ENCODE measurements around the gene ESF1.
A peak's percentile ranks its signal among the peaks of the same experiment; 100 is the strongest.
"Not testable (repeated sequence)": the region's sequence is repeated elsewhere in the genome, so short reads cannot be mapped to it uniquely, and the experiment has no call there.

ESF1 gene

DNA sequence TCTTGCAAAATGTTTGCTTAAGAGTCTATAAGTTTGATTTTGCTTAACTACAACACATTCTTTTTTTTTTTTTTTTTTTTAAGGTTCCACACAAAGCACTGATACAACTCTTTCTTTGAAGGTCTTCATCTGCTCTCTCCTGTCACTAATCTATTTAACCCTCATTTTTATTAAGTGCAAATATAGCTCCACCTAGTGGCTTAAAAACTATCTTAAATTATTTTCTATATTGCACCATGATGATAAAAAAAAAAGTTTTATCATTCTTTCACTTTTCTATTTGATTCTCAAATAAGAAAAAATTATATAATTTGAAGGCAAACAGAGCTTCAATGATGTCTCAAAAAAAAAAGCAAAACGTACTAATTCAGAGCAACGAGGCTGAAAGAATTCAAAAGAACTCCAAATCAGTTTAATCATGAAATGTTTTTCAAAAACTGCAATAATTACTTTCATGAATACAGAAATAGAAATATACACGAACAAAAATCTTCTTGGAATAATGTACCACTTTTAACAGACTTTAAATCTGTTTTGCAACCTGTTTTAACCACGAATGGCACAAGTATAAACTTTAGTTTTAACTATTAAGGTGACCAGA is 12.8 kb downstream of the ESF1 start:
- Mint-ChIP-seq H3K27me3 (ENCODE audit: low read depth) (no peaks in the 10 kb centered on the region), H3K27ac (no peak overlapping the region), H3K9me3 (peaks cover 1% of the 10 kb centered on the region), H3K4me1 (ENCODE audit: low read depth) (peaks cover 8% of the 10 kb centered on the region), H3K4me3 (no peak overlapping the region), H3K36me3 (ENCODE audit: low read depth) (peaks cover 48% of the 10 kb centered on the region)

DNA sequence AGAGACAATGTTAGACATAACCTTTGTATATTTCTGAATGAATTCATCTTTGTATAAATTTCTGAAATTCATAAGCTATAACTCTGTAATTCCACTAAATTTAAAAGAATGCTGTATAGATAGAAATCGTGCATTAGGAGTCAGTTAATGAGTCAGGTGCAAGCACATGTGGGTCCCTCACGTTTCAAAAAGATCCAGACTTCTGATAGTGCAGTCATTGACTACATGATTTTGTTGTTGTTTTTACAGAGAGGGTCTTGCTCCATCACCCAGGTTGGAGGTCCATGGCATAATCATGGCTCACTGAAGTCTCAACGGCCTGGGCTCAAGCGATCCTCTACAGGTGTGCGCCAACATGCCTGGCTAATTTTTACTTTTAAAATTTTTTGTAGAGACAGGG is 14.6 kb downstream of the ESF1 start:
- Mint-ChIP-seq H3K36me3 (ENCODE audit: low read depth) (peaks cover 51% of the 10 kb centered on the region), H3K27ac (no peak overlapping the region), H3K4me3 (no peak overlapping the region), H3K4me1 (ENCODE audit: low read depth) (peaks cover 1% of the 10 kb centered on the region), H3K27me3 (ENCODE audit: low read depth) (no peaks in the 10 kb centered on the region), H3K9me3 (peaks cover 17% of the 10 kb centered on the region)

DNA sequence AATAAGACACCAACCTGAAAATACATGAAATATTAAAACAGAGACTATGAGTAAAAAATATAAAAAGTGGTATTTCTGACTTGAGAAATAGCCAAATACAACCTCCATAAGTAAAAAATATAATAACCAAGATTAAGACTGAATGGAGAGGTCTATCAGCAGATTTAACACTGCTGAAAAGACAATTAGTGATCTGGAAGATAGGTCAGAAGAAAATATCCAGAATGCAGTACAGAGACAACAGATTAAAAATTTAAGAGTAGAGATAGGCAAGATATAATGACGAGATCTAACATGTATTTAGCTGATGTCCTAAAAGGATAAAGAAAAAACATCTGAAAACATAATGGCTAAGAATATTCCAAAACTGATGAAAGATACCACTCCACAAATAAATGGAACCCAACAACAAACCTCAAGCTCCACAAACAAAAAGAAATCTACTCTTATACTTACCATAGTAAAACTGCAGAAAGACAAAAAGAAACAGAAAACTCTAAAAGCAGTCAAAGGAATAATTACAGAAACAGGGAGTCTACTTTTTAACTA is 18.8 kb downstream of the ESF1 start:
- Mint-ChIP-seq H3K27ac (peak overlapping the region; percentile 28), H3K9me3 (peaks cover 17% of the 10 kb centered on the region), H3K27me3 (ENCODE audit: low read depth) (no peaks in the 10 kb centered on the region), H3K36me3 (ENCODE audit: low read depth) (peaks cover 45% of the 10 kb centered on the region), H3K4me1 (ENCODE audit: low read depth) (no peaks in the 10 kb centered on the region), H3K4me3 (no peak overlapping the region)

DNA sequence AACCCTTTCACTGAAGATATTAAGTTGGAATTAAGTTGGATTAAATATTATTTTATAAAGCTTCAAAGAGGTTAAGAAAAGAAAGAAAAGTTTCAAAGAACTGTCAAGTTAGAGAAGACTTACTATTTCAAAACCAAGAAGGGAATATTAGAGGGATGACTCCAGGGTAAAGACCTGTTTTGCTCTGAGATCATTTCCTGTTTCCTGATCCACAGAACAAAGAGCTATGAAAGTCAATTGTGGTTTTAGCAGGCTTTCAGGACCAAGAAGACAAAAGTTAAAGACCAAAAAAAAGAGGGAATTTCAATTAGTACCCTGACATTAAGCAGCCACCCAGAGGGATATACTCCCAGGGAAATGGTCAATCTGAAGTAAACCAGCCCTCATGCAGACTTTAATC is 19.4 kb downstream of the ESF1 start:
- peaks cover 43% of the 10 kb centered on the region for H3K36me3 Mint-ChIP-seq (ENCODE audit: low read depth)
- peaks cover 17% of the 10 kb centered on the region for H3K9me3 Mint-ChIP-seq
- no peak overlapping the region for H3K4me3 Mint-ChIP-seq
- no peak overlapping the region for H3K27ac Mint-ChIP-seq
- H3K4me1 Mint-ChIP-seq (ENCODE audit: low read depth), result no peaks in the 10 kb centered on the region
- H3K27me3 Mint-ChIP-seq (ENCODE audit: low read depth), result no peaks in the 10 kb centered on the region

DNA sequence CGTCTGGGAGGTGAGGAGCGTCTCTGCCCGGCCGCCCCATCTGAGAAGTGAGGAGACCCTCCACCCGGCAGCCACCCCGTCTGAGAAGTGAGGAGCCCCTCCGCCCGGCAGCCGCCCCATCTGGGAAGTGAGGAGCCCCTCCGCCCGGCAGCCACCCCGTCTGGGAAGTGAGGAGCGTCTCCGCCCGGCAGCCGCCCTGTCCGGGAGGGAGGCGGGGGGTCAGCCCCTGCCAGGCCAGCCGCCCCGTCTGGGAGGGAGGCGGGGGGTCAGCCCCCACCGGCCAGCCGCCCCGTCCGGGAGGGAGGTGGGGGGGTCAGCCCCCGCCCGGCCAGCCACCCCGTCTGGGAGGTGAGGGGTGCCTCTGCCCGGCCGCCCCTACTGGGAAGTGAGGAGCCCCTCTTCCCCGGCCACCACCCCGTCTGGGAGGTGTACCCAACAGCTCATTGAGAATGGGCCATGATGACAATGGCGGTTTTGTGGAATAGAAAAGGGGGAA is 24.2 kb downstream of the ESF1 start:
- not testable (repeated sequence) for H3K27ac Mint-ChIP-seq; H3K4me3 Mint-ChIP-seq; H3K4me1 Mint-ChIP-seq (ENCODE audit: low read depth); H3K9me3 Mint-ChIP-seq; H3K27me3 Mint-ChIP-seq (ENCODE audit: low read depth)
- peaks cover 21% of the 10 kb centered on the region for H3K36me3 Mint-ChIP-seq (ENCODE audit: low read depth)

DNA sequence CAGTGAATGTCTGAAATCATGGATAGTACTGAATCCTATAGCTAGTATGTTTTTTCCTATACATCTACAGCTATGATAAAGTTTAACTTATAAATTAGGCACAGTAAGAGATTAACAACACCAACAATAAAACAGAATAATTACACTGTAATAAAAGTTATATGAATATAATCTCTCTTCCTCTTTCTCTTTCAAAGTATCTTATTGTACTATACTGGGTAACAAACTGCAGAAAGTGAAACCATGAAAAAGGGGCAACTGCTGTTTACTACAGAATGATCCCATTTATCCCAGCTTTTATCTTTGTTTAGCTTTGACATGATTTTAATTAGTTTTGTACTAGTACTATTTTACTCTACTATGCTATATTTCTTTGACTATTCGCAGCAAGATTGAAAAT is 25.8 kb downstream of the ESF1 start:
- Mint-ChIP-seq H3K27ac (no peak overlapping the region), H3K27me3 (ENCODE audit: low read depth) (no peaks in the 10 kb centered on the region), H3K36me3 (ENCODE audit: low read depth) (peaks cover 7% of the 10 kb centered on the region), H3K4me3 (no peak overlapping the region), H3K9me3 (no peaks in the 10 kb centered on the region), H3K4me1 (ENCODE audit: low read depth) (peaks cover 5% of the 10 kb centered on the region)

DNA sequence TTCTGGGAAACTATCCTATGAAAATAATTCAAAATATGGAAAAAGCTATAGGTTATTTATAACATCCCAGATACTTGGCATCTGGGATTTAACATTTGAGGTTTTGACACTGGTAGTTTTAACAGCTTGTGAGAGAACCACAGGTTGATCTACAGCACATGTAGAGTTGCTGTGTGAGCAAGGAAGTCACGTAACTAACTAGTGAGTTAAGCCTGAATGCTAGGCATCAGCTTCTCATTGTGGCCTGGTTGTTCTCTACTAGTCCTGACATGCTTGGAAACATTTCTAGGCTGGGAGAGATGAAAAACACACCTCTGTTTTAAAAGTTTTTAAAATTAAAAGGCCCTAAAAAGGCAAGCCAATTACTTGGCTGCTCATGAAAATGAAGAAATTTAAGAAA is 28.2 kb downstream of the ESF1 start:
- Mint-ChIP-seq H3K4me3 (no peak overlapping the region), H3K9me3 (no peaks in the 10 kb centered on the region), H3K4me1 (ENCODE audit: low read depth) (peaks cover 5% of the 10 kb centered on the region), H3K27ac (no peak overlapping the region), H3K36me3 (ENCODE audit: low read depth) (peaks cover 7% of the 10 kb centered on the region), H3K27me3 (ENCODE audit: low read depth) (no peaks in the 10 kb centered on the region)

DNA sequence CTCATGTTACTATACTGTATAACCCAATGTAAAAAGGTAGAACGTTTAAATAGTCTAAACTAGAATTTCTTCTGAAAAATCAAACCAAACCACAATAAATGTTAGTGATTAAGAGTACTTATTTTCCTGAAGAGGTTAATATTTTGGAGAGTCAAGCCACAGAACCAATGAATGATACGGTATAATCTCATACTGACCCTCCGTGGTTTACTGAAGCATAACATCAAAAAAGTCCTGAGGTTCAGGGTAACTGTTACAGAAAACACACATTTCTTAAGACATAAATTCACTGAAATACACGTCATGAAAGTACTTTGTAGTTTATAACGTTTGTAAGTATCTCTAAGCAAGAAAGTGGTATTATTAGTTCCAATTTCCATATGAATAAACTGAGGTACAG is 28.9 kb downstream of the ESF1 start:
- Mint-ChIP-seq H3K27ac (no peak overlapping the region), H3K4me1 (ENCODE audit: low read depth) (peaks cover 5% of the 10 kb centered on the region), H3K4me3 (no peak overlapping the region), H3K27me3 (ENCODE audit: low read depth) (no peaks in the 10 kb centered on the region), H3K9me3 (no peaks in the 10 kb centered on the region), H3K36me3 (ENCODE audit: low read depth) (peaks cover 7% of the 10 kb centered on the region)

DNA sequence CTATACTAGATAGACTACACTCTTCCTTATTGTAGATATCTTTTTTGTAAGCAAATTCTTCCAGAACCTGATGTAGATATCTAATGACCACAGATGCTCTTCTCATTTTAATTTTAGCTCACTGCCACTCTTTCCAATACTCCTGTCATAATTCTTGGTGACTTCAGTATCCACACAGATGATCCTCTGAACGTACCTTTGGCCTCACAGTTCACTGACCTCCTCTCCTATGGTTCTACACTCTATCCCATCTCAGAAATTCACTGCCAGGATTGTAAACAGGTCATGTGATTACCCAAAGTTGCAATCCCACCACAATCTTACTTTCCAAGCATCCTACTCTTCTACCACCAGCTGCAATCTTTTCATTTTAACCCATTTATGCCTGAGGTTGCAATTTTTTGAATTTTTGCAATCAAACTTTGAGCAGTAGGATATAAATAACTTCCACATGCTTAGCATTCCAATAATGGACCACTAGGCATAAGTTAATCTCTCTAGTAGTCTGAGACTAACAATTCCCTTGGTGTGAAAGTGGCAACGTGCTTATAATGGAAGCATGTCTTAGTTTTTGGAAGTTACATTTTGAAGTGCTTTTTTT is 31.2 kb downstream of the ESF1 start:
- Mint-ChIP-seq H3K4me1 (ENCODE audit: low read depth) (peaks cover 2% of the 10 kb centered on the region), H3K9me3 (no peaks in the 10 kb centered on the region), H3K27ac (no peak overlapping the region)

DNA sequence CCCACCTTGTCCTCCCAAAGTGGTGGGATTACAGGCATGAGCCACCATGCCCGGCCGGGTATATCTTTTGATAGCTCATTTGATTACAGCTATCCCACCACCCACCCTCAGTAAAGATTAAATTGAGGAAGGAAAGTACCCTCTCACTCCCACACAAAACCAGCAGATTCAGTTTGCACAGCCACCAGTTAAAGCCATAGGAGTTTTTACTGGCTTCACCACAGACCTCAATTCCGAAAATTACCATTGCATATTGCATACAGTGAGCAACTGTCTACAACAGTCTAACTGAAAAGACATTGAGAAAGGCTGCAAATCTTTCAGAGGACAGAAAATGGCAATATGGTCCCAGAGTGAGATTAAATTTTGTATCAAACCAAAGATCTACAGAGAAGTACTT is 34.9 kb downstream of the ESF1 start:
- peaks cover 3% of the 10 kb centered on the region for H3K36me3 Mint-ChIP-seq (ENCODE audit: low read depth)
- H3K4me3 Mint-ChIP-seq, result no peak overlapping the region
- no peaks in the 10 kb centered on the region for H3K27me3 Mint-ChIP-seq (ENCODE audit: low read depth)
- H3K9me3 Mint-ChIP-seq, result no peaks in the 10 kb centered on the region
- no peak overlapping the region for H3K27ac Mint-ChIP-seq
- H3K4me1 Mint-ChIP-seq (ENCODE audit: low read depth), result no peaks in the 10 kb centered on the region

More for the DNA sequence above, 31.2 kb downstream of the ESF1 start:
- Mint-ChIP-seq H3K4me3 (no peak overlapping the region), H3K27me3 (ENCODE audit: low read depth) (no peaks in the 10 kb centered on the region), H3K36me3 (ENCODE audit: low read depth) (peaks cover 2% of the 10 kb centered on the region)

DNA sequence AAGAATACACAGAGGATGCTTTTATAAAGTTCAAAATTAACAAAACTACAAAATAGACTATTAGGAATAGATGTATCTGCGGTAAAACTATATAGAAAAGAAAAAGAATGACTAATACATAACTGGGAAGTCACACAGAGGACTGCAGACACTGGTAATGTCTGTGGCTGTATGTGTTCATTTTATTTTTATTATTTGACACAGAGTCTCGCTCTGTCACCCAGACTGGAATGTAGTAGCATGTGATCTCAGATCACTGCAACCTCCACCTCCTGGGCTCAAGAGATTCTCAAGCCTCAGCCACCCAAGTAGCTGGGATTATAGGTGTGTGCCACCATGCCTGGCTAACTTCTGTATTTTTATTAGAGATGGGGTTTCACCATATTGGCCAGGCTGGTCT is 38.9 kb downstream of the ESF1 start:
- H3K9me3 Mint-ChIP-seq, result peaks cover 5% of the 10 kb centered on the region
- no peaks in the 10 kb centered on the region for H3K27me3 Mint-ChIP-seq (ENCODE audit: low read depth)
- no peaks in the 10 kb centered on the region for H3K4me1 Mint-ChIP-seq (ENCODE audit: low read depth)
- H3K4me3 Mint-ChIP-seq, result no peak overlapping the region
- peaks cover 20% of the 10 kb centered on the region for H3K36me3 Mint-ChIP-seq (ENCODE audit: low read depth)
- H3K27ac Mint-ChIP-seq, result no peak overlapping the region

DNA sequence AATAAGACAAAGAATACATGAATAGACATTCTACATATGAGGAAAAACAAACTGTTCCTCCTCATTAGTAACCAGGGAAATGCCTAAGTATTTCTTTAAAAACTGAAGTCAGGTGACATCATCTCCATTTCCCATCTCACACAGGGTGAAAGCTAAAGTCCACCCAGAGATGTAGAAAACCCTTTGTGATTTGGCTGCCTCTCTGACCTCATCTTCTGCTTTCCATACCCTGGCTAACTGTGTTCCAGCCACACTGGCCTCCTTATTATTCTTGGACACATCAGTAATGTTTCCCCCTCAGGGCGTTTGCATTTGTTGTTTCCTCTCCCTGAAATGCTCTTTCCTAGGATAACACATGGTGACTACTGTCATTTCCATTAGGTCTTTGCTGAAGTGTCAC is 40.4 kb downstream of the ESF1 start:
- H3K27ac Mint-ChIP-seq, result no peak overlapping the region
- H3K36me3 Mint-ChIP-seq (ENCODE audit: low read depth), result peaks cover 28% of the 10 kb centered on the region
- H3K4me1 Mint-ChIP-seq (ENCODE audit: low read depth), result no peaks in the 10 kb centered on the region
- no peaks in the 10 kb centered on the region for H3K27me3 Mint-ChIP-seq (ENCODE audit: low read depth)
- H3K4me3 Mint-ChIP-seq, result no peak overlapping the region
- H3K9me3 Mint-ChIP-seq, result peaks cover 11% of the 10 kb centered on the region

DNA sequence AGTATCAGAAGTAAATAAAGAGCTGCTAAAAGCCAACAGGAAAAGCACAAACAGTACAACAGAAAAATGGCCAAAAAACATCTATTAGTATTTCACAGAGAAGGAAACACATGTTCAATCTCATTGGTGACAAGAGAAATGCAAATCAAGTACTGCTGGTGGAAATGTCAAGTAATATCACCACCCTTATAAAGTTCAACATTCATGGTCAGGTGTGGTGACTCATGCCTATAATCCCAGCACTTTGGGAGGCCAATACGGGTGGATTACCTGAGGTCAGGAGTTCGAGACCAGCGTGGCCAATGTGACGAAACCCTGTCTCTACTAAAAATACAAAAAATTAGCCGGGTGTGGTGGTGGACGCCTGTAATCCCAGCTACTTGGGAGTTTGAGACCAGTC is 42.8 kb downstream of the ESF1 start:
- Mint-ChIP-seq H3K36me3 (ENCODE audit: low read depth) (peaks cover 31% of the 10 kb centered on the region), H3K27me3 (ENCODE audit: low read depth) (no peaks in the 10 kb centered on the region), H3K4me3 (no peak overlapping the region), H3K27ac (no peak overlapping the region), H3K4me1 (ENCODE audit: low read depth) (no peaks in the 10 kb centered on the region), H3K9me3 (peaks cover 11% of the 10 kb centered on the region)

DNA sequence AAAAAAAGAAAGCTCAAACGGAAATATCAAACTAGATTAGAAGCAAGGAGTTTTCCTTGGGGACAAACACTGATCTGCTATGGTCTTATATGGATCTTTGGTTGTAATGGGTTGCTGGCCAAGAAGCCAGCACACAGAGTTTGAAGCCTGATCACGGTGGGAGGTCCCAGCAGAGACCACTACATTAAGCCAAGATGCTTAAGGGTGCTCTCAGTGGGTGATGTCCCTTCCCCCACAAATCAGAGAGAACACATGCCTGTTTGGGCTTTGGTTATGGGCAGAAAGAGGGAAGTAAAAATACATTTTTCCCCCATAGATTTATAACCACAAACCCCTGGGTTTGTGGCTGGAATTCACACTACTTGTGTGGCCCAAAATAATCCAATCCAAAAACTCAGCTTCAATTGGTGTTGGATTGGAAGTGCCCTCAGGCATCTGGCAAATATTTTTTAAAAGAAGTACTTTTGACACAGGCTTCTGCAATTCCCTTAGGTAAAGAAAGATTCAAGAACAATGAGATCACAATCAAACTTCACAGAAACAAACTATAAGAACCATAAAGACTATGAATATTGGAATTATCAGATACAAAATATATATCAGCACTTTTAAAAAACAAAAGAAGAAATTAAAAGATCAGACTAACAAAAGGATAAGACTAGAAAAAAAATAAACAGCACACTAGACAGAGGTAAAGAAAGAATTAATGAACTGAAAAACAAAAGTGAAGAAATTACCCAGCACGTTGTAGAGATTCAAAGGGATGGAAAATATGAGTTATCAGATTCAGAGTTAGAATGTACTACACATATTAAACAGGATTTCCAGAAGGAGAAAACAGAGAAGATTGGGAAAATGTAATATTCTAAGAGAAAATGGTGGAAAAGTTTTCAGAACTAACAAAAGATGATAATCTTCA is 44.7 kb downstream of the ESF1 start:
- no peak overlapping the region for H3K27ac Mint-ChIP-seq
- H3K9me3 Mint-ChIP-seq, result peaks cover 11% of the 10 kb centered on the region
- no peaks in the 10 kb centered on the region for H3K4me1 Mint-ChIP-seq (ENCODE audit: low read depth)
- no peak overlapping the region for H3K4me3 Mint-ChIP-seq
- peaks cover 31% of the 10 kb centered on the region for H3K36me3 Mint-ChIP-seq (ENCODE audit: low read depth)
- no peaks in the 10 kb centered on the region for H3K27me3 Mint-ChIP-seq (ENCODE audit: low read depth)

DNA sequence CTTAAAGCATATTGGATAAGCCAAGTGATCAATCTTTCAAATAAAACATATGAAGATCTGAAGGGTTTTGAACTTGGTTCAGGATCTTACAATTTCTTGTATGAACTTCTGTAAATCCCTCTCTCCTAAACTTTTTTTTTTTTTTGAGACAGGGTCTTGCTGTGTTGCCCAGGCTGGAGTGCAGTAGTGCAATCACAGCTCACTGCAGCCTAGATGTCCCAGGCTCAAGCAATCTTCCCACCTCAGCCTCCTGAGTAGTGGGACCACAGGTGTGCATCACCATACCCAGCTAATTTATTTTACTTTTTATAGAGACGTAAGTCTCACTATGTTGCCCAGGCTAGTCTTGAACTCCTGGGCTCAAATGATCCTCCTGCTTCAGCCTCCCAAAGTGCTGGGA is 46.5 kb downstream of the ESF1 start:
- H3K4me3 Mint-ChIP-seq; H3K4me1 Mint-ChIP-seq (ENCODE audit: low read depth); H3K27ac Mint-ChIP-seq; H3K27me3 Mint-ChIP-seq (ENCODE audit: low read depth): not testable (repeated sequence)
- peaks cover 34% of the 10 kb centered on the region for H3K36me3 Mint-ChIP-seq (ENCODE audit: low read depth)
- H3K9me3 Mint-ChIP-seq, result peaks cover 11% of the 10 kb centered on the region

All from T-helper 1 cell treated with Interleukin-12 subunit alpha and Interleukin-12 subunit beta and Interleukin-4 antibody, amounts not matched to agents 30 μg/mL and 1 μg/mL, for 36 hours (primary cell).